ENCODE results near the gene THSD4. TPM values are rescaled to one million over a fixed set of nuclear protein-coding genes. Genes with fewer than 3 reads are reported as not detected.

Gene THSD4
- total and polyA plus RNA-seq, 2 of the 4 experiments (the other 2 are of a cell fraction) = 25.5 to 31.1 TPM

DNA sequence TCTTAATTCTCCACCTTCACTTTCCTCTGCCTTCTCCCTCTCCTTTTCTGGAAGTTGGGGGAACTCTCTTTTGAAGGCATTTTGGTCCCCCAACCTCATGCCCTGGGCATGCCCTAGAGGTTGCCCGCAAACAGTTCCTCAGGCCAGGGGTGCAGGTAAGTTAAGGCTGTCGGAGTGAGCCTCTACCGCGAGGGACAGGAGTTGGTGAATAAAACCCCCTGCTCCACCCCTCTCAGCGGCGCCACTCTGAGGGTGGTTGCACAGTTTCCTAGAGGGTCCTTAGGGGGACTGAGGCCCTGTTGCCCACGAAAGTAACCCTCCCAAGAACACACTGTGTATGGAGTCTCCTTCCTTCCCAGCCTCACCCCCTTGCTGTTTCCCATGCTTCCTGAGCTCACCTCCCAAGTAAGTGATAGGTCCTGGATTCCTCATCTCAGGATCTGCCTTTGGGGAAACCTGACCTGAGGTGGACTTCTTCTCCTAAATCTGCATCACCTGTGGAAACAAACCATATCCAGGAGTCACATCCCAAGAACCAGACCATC lies 23.1 kb upstream of the THSD4 start:
- TF ChIP-seq SMC3 (IDR thresholded peaks at IDR 0.05; ENCODE audit: low read depth, low read length) = no peak
- no peak for TF ChIP-seq NFE2L2 (IDR thresholded peaks at IDR 0.05; ENCODE audit: low read depth, low read length)
- no peak for TF ChIP-seq MXI1 (IDR thresholded peaks at IDR 0.05; ENCODE audit: borderline replicate concordance, low read depth, low read length)
- TF ChIP-seq RAD21 (IDR thresholded peaks at IDR 0.05; ENCODE audit: low read length) = no peak
- TF ChIP-seq, protein P1, sequence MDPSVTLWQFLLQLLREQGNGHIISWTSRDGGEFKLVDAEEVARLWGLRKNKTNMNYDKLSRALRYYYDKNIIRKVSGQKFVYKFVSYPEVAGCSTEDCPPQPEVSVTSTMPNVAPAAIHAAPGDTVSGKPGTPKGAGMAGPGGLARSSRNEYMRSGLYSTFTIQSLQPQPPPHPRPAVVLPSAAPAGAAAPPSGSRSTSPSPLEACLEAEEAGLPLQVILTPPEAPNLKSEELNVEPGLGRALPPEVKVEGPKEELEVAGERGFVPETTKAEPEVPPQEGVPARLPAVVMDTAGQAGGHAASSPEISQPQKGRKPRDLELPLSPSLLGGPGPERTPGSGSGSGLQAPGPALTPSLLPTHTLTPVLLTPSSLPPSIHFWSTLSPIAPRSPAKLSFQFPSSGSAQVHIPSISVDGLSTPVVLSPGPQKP (IDR thresholded peaks at IDR 0.05; ENCODE audit: borderline replicate concordance, low read depth, low read length) = no peak
- no peak for TF ChIP-seq RCOR1 (IDR thresholded peaks at IDR 0.05; ENCODE audit: insufficient replicate concordance, low read length)
- TF ChIP-seq, protein P2, sequence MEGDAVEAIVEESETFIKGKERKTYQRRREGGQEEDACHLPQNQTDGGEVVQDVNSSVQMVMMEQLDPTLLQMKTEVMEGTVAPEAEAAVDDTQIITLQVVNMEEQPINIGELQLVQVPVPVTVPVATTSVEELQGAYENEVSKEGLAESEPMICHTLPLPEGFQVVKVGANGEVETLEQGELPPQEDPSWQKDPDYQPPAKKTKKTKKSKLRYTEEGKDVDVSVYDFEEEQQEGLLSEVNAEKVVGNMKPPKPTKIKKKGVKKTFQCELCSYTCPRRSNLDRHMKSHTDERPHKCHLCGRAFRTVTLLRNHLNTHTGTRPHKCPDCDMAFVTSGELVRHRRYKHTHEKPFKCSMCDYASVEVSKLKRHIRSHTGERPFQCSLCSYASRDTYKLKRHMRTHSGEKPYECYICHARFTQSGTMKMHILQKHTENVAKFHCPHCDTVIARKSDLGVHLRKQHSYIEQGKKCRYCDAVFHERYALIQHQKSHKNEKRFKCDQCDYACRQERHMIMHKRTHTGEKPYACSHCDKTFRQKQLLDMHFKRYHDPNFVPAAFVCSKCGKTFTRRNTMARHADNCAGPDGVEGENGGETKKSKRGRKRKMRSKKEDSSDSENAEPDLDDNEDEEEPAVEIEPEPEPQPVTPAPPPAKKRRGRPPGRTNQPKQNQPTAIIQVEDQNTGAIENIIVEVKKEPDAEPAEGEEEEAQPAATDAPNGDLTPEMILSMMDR (conservative IDR thresholded peaks at IDR 0.05; ENCODE audit: low read depth, low read length) = no peak
- TF ChIP-seq, protein P3, sequence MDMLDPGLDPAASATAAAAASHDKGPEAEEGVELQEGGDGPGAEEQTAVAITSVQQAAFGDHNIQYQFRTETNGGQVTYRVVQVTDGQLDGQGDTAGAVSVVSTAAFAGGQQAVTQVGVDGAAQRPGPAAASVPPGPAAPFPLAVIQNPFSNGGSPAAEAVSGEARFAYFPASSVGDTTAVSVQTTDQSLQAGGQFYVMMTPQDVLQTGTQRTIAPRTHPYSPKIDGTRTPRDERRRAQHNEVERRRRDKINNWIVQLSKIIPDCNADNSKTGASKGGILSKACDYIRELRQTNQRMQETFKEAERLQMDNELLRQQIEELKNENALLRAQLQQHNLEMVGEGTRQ (IDR thresholded peaks at IDR 0.05; ENCODE audit: low read depth, low read length) = no peak
- TF ChIP-seq BHLHE40 (IDR thresholded peaks at IDR 0.05; ENCODE audit: low read depth, low read length) = no peak
- no peak for TF ChIP-seq MAFK (IDR thresholded peaks at IDR 0.05; ENCODE audit: low read depth, low read length)
- no peak for TF ChIP-seq CHD1 (IDR thresholded peaks at IDR 0.05; ENCODE audit: low read depth, low read length)
- intact Hi-C loops (cut with micrococcal nuclease) = no loop called here

More for the DNA sequence above, 23.1 kb upstream of the THSD4 start:
- Histone ChIP-seq H3K9me3 (ENCODE audit: control insufficient read depth, insufficient read depth, low read length) (no peaks in the 10 kb centered on the region), H4K20me1 (ENCODE audit: insufficient read depth, low read length) (no peaks in the 10 kb centered on the region), H3K27ac (ENCODE audit: insufficient read depth, low read length) (no peak overlapping the region), H3K23ac (ENCODE audit: low read depth, low read length) (no peak overlapping the region), H2AK9ac (replicated peaks; ENCODE audit: low read depth, low read length, poor library complexity) (peak overlapping the region; percentile 44), H3K56ac (ENCODE audit: extremely low read depth, insufficient read depth, low read length) (no peak overlapping the region), H2BK15ac (ENCODE audit: low read depth, low read length) (no peak overlapping the region; the same call in 2 of the 3 replicates), H3K18ac (ENCODE audit: low read depth, low read length) (no peak overlapping the region; the same call in 1 of the 2 replicates), H4K8ac (ENCODE audit: low read depth in 2 of 2, low read length in 2 of 2) (peak overlapping the region in 1 of 2 experiments; percentile 50; a peak in 1 of 4 replicates), H3K9me1 (ENCODE audit: insufficient read depth, low read length) (no peaks in the 10 kb centered on the region), H3K4me2 (ENCODE audit: low read depth, low read length) (no peak overlapping the region), H3K9ac (ENCODE audit: low read depth, low read length) (no peak overlapping the region), H2AFZ (replicated peaks; ENCODE audit: low read length, poor library complexity) (no peak overlapping the region), H3K4me3 (ENCODE audit: insufficient read depth, low read depth, low read length) (no peak overlapping the region), H2BK120ac (ENCODE audit: low read depth, low read length) (peak overlapping the region; percentile 44), H3K36me3 (ENCODE audit: control insufficient read depth, insufficient read depth, low read length) (no peaks in the 10 kb centered on the region), H2BK20ac (ENCODE audit: low read depth, low read length) (peak overlapping the region; percentile 18), H3K14ac (replicated peaks; ENCODE audit: low read depth, low read length) (peak overlapping the region; percentile 63; the same call in 1 of the 2 replicates), H2BK5ac (ENCODE audit: low read depth, low read length, poor library complexity, severe bottlenecking) (no peak overlapping the region), H3K4me1 (ENCODE audit: control insufficient read depth, insufficient read depth, low read length) (peaks cover 10% of the 10 kb centered on the region), H3K27me3 (ENCODE audit: control insufficient read depth, insufficient read depth, low read length) (no peaks in the 10 kb centered on the region), H3K79me1 (ENCODE audit: low read depth in 1 of 2, low read length in 2 of 2) (no peaks in the 10 kb centered on the region; a peak in 1 of 4 replicates), H4K91ac (ENCODE audit: insufficient read depth, low read depth, low read length) (no peak overlapping the region), H4K5ac (ENCODE audit: low read depth, low read length) (no peak overlapping the region), H3K4ac (ENCODE audit: low read depth, low read length) (no peak overlapping the region), H2AK5ac (ENCODE audit: low read depth, low read length) (peak overlapping the region; percentile 4; the same call in 1 of the 2 replicates)
- CTCF ChIA-PET = interaction anchor here (0.7 kb wide), 1 partner anchor 11 kb away, joined by 3 read pairs; no protein-coding TSS in a partner anchor
- dilution Hi-C loops (cut with HindIII; ENCODE audit: low sequenced_read_pairs, unreplicated experiment) = no loop called here
- no TSS peak for BruUV-seq (replicated peaks)
- in situ Hi-C loops (cut with MboI; ENCODE audit: low sequenced_read_pairs) = no loop called here
- no peak for DNase-seq
- ATAC-seq (ENCODE audit: low read depth) = no peak
- POLR2A ChIA-PET (ENCODE audit: unreplicated experiment) = interaction anchor here (0.6 kb wide), 1 partner anchor 79 kb away, joined by 3 read pairs; no protein-coding TSS in a partner anchor
- WGBS, 2 experiments (ENCODE audit: extremely low coverage in 2 of 2, insufficient read length in 1 of 2) = no CpG with 5 or more reads among the region's 7 CpGs

Data from IMR-90 (cell line).